Measurements from ENCODE around the gene PHC3.

DNA sequence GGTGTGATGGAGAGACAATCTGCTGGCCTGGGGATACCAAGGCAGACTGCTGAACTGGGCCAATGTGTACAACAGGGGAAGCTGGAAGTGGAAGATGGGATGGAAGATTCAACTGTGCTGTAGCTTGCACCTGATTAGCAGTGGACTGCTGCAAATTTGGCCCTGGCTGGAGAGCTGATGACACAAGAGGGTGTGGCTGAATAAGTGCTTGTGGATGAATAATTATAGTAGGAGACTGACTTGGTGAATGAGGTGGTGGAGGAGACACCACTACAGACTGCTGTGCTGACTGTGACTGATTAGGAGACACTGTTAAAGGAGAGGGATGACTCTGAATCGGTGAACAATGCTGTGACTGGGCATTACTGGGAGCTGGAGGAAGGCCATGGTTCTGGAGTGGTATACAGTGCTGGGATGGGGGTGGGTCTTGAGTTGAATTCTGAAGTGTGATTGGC is 52.5 kb downstream of the PHC3 start:
- TF ChIP-seq POLR2AphosphoS5 (IDR thresholded peaks at IDR 0.05; ENCODE audit: low read depth, low read length) (no peak), TAF1 (IDR thresholded peaks at IDR 0.05; ENCODE audit: borderline replicate concordance, insufficient read depth, low read length) (no peak), SIN3A (IDR thresholded peaks at IDR 0.05; ENCODE audit: borderline replicate concordance, insufficient read depth, low read length) (no peak), FOXP2 (optimal IDR thresholded peaks at IDR 0.05; ENCODE audit: borderline replicate concordance, extremely low read depth, extremely low read length, insufficient read depth) (no peak)
- TF ChIP-seq, protein P1, sequence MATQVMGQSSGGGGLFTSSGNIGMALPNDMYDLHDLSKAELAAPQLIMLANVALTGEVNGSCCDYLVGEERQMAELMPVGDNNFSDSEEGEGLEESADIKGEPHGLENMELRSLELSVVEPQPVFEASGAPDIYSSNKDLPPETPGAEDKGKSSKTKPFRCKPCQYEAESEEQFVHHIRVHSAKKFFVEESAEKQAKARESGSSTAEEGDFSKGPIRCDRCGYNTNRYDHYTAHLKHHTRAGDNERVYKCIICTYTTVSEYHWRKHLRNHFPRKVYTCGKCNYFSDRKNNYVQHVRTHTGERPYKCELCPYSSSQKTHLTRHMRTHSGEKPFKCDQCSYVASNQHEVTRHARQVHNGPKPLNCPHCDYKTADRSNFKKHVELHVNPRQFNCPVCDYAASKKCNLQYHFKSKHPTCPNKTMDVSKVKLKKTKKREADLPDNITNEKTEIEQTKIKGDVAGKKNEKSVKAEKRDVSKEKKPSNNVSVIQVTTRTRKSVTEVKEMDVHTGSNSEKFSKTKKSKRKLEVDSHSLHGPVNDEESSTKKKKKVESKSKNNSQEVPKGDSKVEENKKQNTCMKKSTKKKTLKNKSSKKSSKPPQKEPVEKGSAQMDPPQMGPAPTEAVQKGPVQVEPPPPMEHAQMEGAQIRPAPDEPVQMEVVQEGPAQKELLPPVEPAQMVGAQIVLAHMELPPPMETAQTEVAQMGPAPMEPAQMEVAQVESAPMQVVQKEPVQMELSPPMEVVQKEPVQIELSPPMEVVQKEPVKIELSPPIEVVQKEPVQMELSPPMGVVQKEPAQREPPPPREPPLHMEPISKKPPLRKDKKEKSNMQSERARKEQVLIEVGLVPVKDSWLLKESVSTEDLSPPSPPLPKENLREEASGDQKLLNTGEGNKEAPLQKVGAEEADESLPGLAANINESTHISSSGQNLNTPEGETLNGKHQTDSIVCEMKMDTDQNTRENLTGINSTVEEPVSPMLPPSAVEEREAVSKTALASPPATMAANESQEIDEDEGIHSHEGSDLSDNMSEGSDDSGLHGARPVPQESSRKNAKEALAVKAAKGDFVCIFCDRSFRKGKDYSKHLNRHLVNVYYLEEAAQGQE (IDR thresholded peaks at IDR 0.05; ENCODE audit: insufficient read depth in 1 of 2, low read depth in 2 of 2, low read length in 2 of 2), result no peak
